CD4-positive, alpha-beta T cell treated with Interleukin-6 for 4 hours (primary cell): ENCODE measurements around the gene SLC10A1.
"Not testable (repeated sequence)": the region's sequence is repeated elsewhere in the genome, so short reads cannot be mapped to it uniquely, and the experiment has no call there.

Source experiments
- DNase-seq: peaks from one replicate; pipeline ENCODE4 v3.0.0-alpha.2; 2020; ENCODE audit warnings: mixed read lengths

The SLC10A1 gene

GRCh38 chr14:69769623-69770022 is 27.4 kb downstream of the SLC10A1 start:
- DNase-seq: no peak

GRCh38 chr14:69768873-69769272 is 28.2 kb downstream of the SLC10A1 start:
- DNase-seq: no peak

- DNase-seq: peak; percentile 91
These were observed 29.6 kb downstream of the SLC10A1 start for GRCh38 chr14:69767369-69767999.

GRCh38 chr14:69766984-69767368 is 30.1 kb downstream of the SLC10A1 start, which contains the start of gene SRSF5:
Gene SRSF5, plus strand, starts transcription at chr14:69767142. Its CDS starts 1,015 bp downstream, at chr14:69768157.
- DNase-seq: peak; percentile 94

- DNase-seq: peak; percentile 4
These were observed 33.1 kb downstream of the SLC10A1 start for GRCh38 chr14:69763761-69764510.

- no peak for DNase-seq
These were observed 36.2 kb downstream of the SLC10A1 start for GRCh38 chr14:69760810-69761209.

- DNase-seq: no peak
These were observed 40.7 kb downstream of the SLC10A1 start for GRCh38 chr14:69756298-69756697.

GRCh38 chr14:69755784-69756183 is 41.3 kb downstream of the SLC10A1 start:
- DNase-seq: no peak

GRCh38 chr14:69755296-69755695 is 41.7 kb downstream of the SLC10A1 start:
- no peak for DNase-seq

- DNase-seq: no peak
These were observed 42.6 kb downstream of the SLC10A1 start for GRCh38 chr14:69754487-69754886.

GRCh38 chr14:69753860-69754259 is 43.2 kb downstream of the SLC10A1 start:
- no peak for DNase-seq

GRCh38 chr14:69752773-69753172 is 44.3 kb downstream of the SLC10A1 start:
- DNase-seq: no peak

- DNase-seq: no peak
These were observed 46.5 kb downstream of the SLC10A1 start for GRCh38 chr14:69750495-69750894.

GRCh38 chr14:69749956-69750355 is 47.1 kb downstream of the SLC10A1 start:
- DNase-seq: no peak

- DNase-seq: no peak
These were observed 56.0 kb downstream of the SLC10A1 start for GRCh38 chr14:69741055-69741454.

GRCh38 chr14:69736405-69736804 is 60.6 kb downstream of the SLC10A1 start:
- DNase-seq: not testable (repeated sequence)

- not testable (repeated sequence) for DNase-seq
These were observed 65.0 kb downstream of the SLC10A1 start for GRCh38 chr14:69731919-69732598.

GRCh38 chr14:69727860-69728259 is 69.2 kb downstream of the SLC10A1 start:
- no peak for DNase-seq

GRCh38 chr14:69726761-69727511 is 70.1 kb downstream of the SLC10A1 start:
- peak; percentile 88 for DNase-seq
